Upper lobe of right lung (tissue), 1 donor: Measurements from ENCODE around the gene SLC1A5. TPM values are rescaled to one million over a fixed set of nuclear protein-coding genes. Genes with fewer than 3 reads are reported as not detected.

Source experiments
- ATAC-seq: fragments of 200-7000 bp; cut with Tn5 transposase; one replicate; pipeline ENCODE4 v1.9.1; 2020; ENCODE audit warnings: mild to moderate bottlenecking, moderate library complexity
- DNase-seq: peaks from one replicate; pipeline ENCODE4 v3.0.0-alpha.2; 2020
- H3K27ac ChIP-seq: fragments of 200-600 bp; one replicate; pipeline ENCODE4 v1.8.0; 2022
- H3K27me3 ChIP-seq: fragments of 200-600 bp; one replicate; pipeline ENCODE4 v1.8.0; 2022; ENCODE audit warnings: mild to moderate bottlenecking
- H3K36me3 ChIP-seq: fragments of 200-600 bp; one replicate; pipeline ENCODE4 v1.8.0; 2022
- H3K4me1 ChIP-seq: fragments of 200-600 bp; one replicate; pipeline ENCODE4 v1.8.0; 2022
- H3K4me3 ChIP-seq: fragments of 200-600 bp; one replicate; pipeline ENCODE4 v1.8.0; 2022; ENCODE audit warnings: mild to moderate bottlenecking
- H3K9me3 ChIP-seq: fragments of 200-600 bp; one replicate; pipeline ENCODE4 v1.8.0; 2022
- intact Hi-C: fragments of 100-400 bp; cut with DNase I; formaldehyde crosslinking; loops from one replicate; pipeline ENCODE4 v1.11.0; 2022
- long read RNA-seq: library from polyadenylated mRNA; unstranded; transcript quantifications from one replicate; pipeline ENCODE4 v2.0.0, GENCODE V29; 2021
- total RNA-seq: library from RNA; stranded (reverse); fragmentation: NEBNext Ultra II Directional; extraction: Animal tissue kit (Norgen Biotek cat#: 25700); gene quantifications from one replicate; pipeline ENCODE4 v1.2.1, GENCODE V29; 2021
- TF ChIP-seq, protein P1 (sequence below): fragments of 200-600 bp; IDR thresholded peaks from one replicate; pipeline ENCODE4 v1.8.0; 2022; ENCODE audit warnings: antibody characterized with exemption
- donor health status: DM: no; HTN: yes; CAD: no; lungs with severe emphysema.

The SLC1A5 gene
- 133 TPM for total RNA-seq
- long read RNA-seq, transcript SLC1A5-205 (7 exons, 2,031 nt): minor isoform, 5 of 255 reads
- long read RNA-seq, transcript SLC1A5-203 (8 exons, 2,882 nt): major isoform, 201 of 255 reads
- long read RNA-seq, partial matches to known transcripts: 26 of 255 reads
- long read RNA-seq, other reads (novel, unspliced or antisense): 19 of 255 reads

- intact Hi-C loops: no loop called here
- peak; percentile 91 for ATAC-seq
These were observed at the start of gene SLC1A5 for GRCh38 chr19:46788262-46788967. Gene SLC1A5 (minus strand): TSS chr19:46788594. CDS start chr19:46787965, 629 bp downstream.

GRCh38 chr19:46838160-46838559, 49.8 kb upstream of the SLC1A5 start:
- DNase-seq: no peak
- Histone ChIP-seq H3K4me3 (no peak overlapping the region), H3K9me3 (no peaks in the 10 kb centered on the region), H3K36me3 (peaks cover 38% of the 10 kb centered on the region), H3K4me1 (peaks cover 10% of the 10 kb centered on the region), H3K27ac (no peak overlapping the region), H3K27me3 (no peaks in the 10 kb centered on the region)
- no peak for ATAC-seq
- TF ChIP-seq, protein P1, sequence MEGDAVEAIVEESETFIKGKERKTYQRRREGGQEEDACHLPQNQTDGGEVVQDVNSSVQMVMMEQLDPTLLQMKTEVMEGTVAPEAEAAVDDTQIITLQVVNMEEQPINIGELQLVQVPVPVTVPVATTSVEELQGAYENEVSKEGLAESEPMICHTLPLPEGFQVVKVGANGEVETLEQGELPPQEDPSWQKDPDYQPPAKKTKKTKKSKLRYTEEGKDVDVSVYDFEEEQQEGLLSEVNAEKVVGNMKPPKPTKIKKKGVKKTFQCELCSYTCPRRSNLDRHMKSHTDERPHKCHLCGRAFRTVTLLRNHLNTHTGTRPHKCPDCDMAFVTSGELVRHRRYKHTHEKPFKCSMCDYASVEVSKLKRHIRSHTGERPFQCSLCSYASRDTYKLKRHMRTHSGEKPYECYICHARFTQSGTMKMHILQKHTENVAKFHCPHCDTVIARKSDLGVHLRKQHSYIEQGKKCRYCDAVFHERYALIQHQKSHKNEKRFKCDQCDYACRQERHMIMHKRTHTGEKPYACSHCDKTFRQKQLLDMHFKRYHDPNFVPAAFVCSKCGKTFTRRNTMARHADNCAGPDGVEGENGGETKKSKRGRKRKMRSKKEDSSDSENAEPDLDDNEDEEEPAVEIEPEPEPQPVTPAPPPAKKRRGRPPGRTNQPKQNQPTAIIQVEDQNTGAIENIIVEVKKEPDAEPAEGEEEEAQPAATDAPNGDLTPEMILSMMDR: no peak
- intact Hi-C loops: no loop called here

More at GRCh38 chr19:46788262-46788967, at the start of gene SLC1A5:
- Histone ChIP-seq H3K27me3 (no peaks in the 10 kb centered on the region), H3K27ac (peak within 1 kb of the TSS; percentile 92), H3K4me1 (peaks cover 39% of the 10 kb centered on the region), H3K9me3 (no peaks in the 10 kb centered on the region), H3K36me3 (peaks cover 8% of the 10 kb centered on the region), H3K4me3 (peak within 1 kb of the TSS; percentile 90)
- TF ChIP-seq, protein P1: no peak
- peak; percentile 99 for DNase-seq

GRCh38 chr19:46834984-46835383, 46.6 kb upstream of the SLC1A5 start:
- no peaks in the 10 kb centered on the region for H3K9me3 ChIP-seq
- H3K27ac ChIP-seq: no peak overlapping the region
- TF ChIP-seq, protein P1: no peak
- no peaks in the 10 kb centered on the region for H3K27me3 ChIP-seq
- peaks cover 25% of the 10 kb centered on the region for H3K36me3 ChIP-seq
- ATAC-seq (no peak), DNase-seq (no peak)
- H3K4me1 ChIP-seq: peaks cover 1% of the 10 kb centered on the region
- intact Hi-C loops: no loop called here
- no peak overlapping the region for H3K4me3 ChIP-seq

DNA sequence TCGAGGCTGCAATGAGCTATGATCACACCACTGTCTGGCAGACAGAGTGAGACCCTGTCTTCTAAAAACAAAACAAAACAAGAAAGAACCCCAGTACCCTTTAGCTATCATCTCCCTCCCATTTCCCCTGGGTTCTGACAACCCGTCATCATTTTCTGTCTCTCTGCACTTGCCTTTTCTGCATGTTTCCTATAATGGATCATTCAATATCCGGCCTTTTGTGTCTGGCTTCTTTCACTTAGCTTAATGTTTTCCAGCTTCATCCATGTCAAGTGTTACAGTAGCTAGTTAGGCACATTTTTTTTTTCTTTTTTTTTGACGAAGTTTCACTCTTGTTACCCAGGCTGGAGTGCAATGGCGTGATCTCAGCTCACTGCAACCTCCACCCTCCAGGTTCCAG, 45.7 kb upstream of the SLC1A5 start:
- no peak for ATAC-seq
- intact Hi-C loops: no loop called here
- H3K36me3 ChIP-seq: peaks cover 17% of the 10 kb centered on the region
- no peaks in the 10 kb centered on the region for H3K9me3 ChIP-seq
- no peaks in the 10 kb centered on the region for H3K27me3 ChIP-seq
- no peaks in the 10 kb centered on the region for H3K4me1 ChIP-seq
- DNase-seq: no peak
- H3K27ac ChIP-seq: no peak overlapping the region
- no peak overlapping the region for H3K4me3 ChIP-seq
- TF ChIP-seq, protein P1: no peak

DNA sequence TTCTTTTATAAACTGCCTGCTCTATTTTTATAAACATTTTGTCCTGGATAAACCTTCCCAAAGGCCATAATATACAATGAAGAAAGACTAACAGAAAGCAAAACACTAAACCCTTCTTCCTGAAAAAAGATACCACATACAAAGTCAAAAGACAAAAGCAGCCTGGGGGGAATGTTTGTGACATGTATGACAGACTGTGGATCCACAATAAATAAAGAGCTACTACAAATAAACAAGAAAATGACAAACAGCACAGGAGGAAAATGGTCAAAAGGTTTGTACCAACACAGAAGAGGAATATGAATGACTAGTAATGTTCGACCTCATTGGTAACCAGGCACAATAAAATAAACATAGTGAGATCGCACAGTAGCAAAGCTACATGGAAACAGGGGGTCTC, 42.5 kb upstream of the SLC1A5 start:
- Histone ChIP-seq H3K9me3 (no peaks in the 10 kb centered on the region), H3K27me3 (no peaks in the 10 kb centered on the region), H3K27ac (no peak overlapping the region), H3K4me1 (no peaks in the 10 kb centered on the region), H3K4me3 (no peak overlapping the region), H3K36me3 (no peaks in the 10 kb centered on the region)
- TF ChIP-seq, protein P1: no peak
- ATAC-seq: no peak
- no peak for DNase-seq
- intact Hi-C loops: no loop called here
